Stimulated activated effector memory CD8-positive, alpha-beta T cell treated with anti-CD3 and anti-CD28 coated beads, Interleukin-12 subunit alpha, Interleukin-12 subunit beta, amount 100 ng/mL, for 72 hours (primary cell): Measurements from ENCODE around the gene TDP1.

Experiments used
- ATAC-seq: fragments of 150-1000 bp; cut with Tn5 transposase; 2 replicates; pipeline ENCODE4 v1.10.0; 2021
- DNase-seq, 2 donors: peaks; one replicate each; pipeline ENCODE4 v3.0.0; 2021 to 2022; ENCODE audit warnings: low spot score in 2 of 2
- H3K27ac Mint-ChIP-seq: one replicate; pipeline ENCODE4 v1.8.0; 2022; ENCODE audit warnings: mild to moderate bottlenecking, mixed read lengths
- H3K36me3 Mint-ChIP-seq: one replicate; pipeline ENCODE4 v1.8.0; 2022; ENCODE audit warnings: mild to moderate bottlenecking, mixed read lengths
- H3K4me1 Mint-ChIP-seq: one replicate; pipeline ENCODE4 v1.8.0; 2022; ENCODE audit warnings: mixed read lengths
- H3K4me3 Mint-ChIP-seq: one replicate; pipeline ENCODE4 v1.8.0; 2022; ENCODE audit warnings: mild to moderate bottlenecking, mixed read lengths
- H3K9me3 Mint-ChIP-seq: one replicate; pipeline ENCODE4 v1.8.0; 2022; ENCODE audit warnings: mixed read lengths

The TDP1 gene

GRCh38 chr14:89924268-89924667, 31.5 kb upstream of the TDP1 start:
- ATAC-seq (no peak), DNase-seq (no peak)
- no peaks in the 10 kb centered on the region for H3K36me3 Mint-ChIP-seq
- no peak overlapping the region for H3K4me3 Mint-ChIP-seq
- H3K4me1 Mint-ChIP-seq = no peaks in the 10 kb centered on the region
- no peaks in the 10 kb centered on the region for H3K9me3 Mint-ChIP-seq
- H3K27ac Mint-ChIP-seq = no peak overlapping the region

GRCh38 chr14:89926694-89927093, 29.0 kb upstream of the TDP1 start:
- no peaks in the 10 kb centered on the region for H3K9me3 Mint-ChIP-seq
- DNase-seq (no peak), ATAC-seq (no peak)
- no peak overlapping the region for H3K27ac Mint-ChIP-seq
- H3K4me3 Mint-ChIP-seq = no peak overlapping the region
- H3K4me1 Mint-ChIP-seq = no peaks in the 10 kb centered on the region
- H3K36me3 Mint-ChIP-seq = no peaks in the 10 kb centered on the region

GRCh38 chr14:89927186-89927865, 28.4 kb upstream of the TDP1 start:
- no peak overlapping the region for H3K4me3 Mint-ChIP-seq
- H3K27ac Mint-ChIP-seq = no peak overlapping the region
- no peaks in the 10 kb centered on the region for H3K4me1 Mint-ChIP-seq
- ATAC-seq = no peak
- H3K36me3 Mint-ChIP-seq = no peaks in the 10 kb centered on the region
- no peak for DNase-seq
- no peaks in the 10 kb centered on the region for H3K9me3 Mint-ChIP-seq

GRCh38 chr14:89933002-89933401, 22.7 kb upstream of the TDP1 start:
- Mint-ChIP-seq H3K4me3 (no peak overlapping the region), H3K36me3 (no peaks in the 10 kb centered on the region), H3K9me3 (no peaks in the 10 kb centered on the region), H3K27ac (no peak overlapping the region), H3K4me1 (no peaks in the 10 kb centered on the region)
- no peak for ATAC-seq
- no peak for DNase-seq

- ATAC-seq = no peak
- DNase-seq = no peak
- no peak overlapping the region for H3K4me3 Mint-ChIP-seq
- peaks cover 1% of the 10 kb centered on the region for H3K4me1 Mint-ChIP-seq
- no peaks in the 10 kb centered on the region for H3K9me3 Mint-ChIP-seq
- no peaks in the 10 kb centered on the region for H3K36me3 Mint-ChIP-seq
- H3K27ac Mint-ChIP-seq = no peak overlapping the region
These were observed 19.0 kb upstream of the TDP1 start for GRCh38 chr14:89936654-89937185.

- no peak for DNase-seq
- H3K4me1 Mint-ChIP-seq = peaks cover 10% of the 10 kb centered on the region
- peaks cover 6% of the 10 kb centered on the region for H3K36me3 Mint-ChIP-seq
- ATAC-seq = peak; percentile 34
- H3K9me3 Mint-ChIP-seq = no peaks in the 10 kb centered on the region
- H3K27ac Mint-ChIP-seq = no peak overlapping the region
- no peak overlapping the region for H3K4me3 Mint-ChIP-seq
These were observed 13.8 kb upstream of the TDP1 start for GRCh38 chr14:89941830-89942377.

- Mint-ChIP-seq H3K27ac (no peak overlapping the region), H3K9me3 (no peaks in the 10 kb centered on the region)
These were observed 8.4 kb upstream of the TDP1 start for GRCh38 chr14:89947344-89947743.

GRCh38 chr14:89952576-89952975, 3.2 kb upstream of the TDP1 start:
- Mint-ChIP-seq H3K36me3 (peaks cover 48% of the 10 kb centered on the region), H3K4me3 (no peak overlapping the region), H3K27ac (no peak overlapping the region), H3K4me1 (peaks cover 32% of the 10 kb centered on the region), H3K9me3 (no peaks in the 10 kb centered on the region)
- DNase-seq (no peak), ATAC-seq (no peak)

More at GRCh38 chr14:89947344-89947743, 8.4 kb upstream of the TDP1 start:
- DNase-seq (no peak), ATAC-seq (peak; percentile 64)
- peaks cover 18% of the 10 kb centered on the region for H3K36me3 Mint-ChIP-seq
- peaks cover 4% of the 10 kb centered on the region for H3K4me1 Mint-ChIP-seq
- no peak overlapping the region for H3K4me3 Mint-ChIP-seq

GRCh38 chr14:89953602-89954001, 2.1 kb upstream of the TDP1 start:
- peaks cover 42% of the 10 kb centered on the region for H3K4me1 Mint-ChIP-seq
- DNase-seq (no peak), ATAC-seq (no peak)
- H3K4me3 Mint-ChIP-seq = peak overlapping the region; percentile 95
- H3K9me3 Mint-ChIP-seq = no peaks in the 10 kb centered on the region
- H3K27ac Mint-ChIP-seq = peak overlapping the region; percentile 94
- peaks cover 55% of the 10 kb centered on the region for H3K36me3 Mint-ChIP-seq

- Mint-ChIP-seq H3K27ac (peak within 1 kb of the TSS; percentile 94), H3K36me3 (peaks cover 59% of the 10 kb centered on the region), H3K9me3 (no peaks in the 10 kb centered on the region), H3K4me3 (peak within 1 kb of the TSS; percentile 95), H3K4me1 (peaks cover 49% of the 10 kb centered on the region)
- peak; percentile 78 to 96 for DNase-seq
- peak; percentile 83 for ATAC-seq
These were observed 1.4 kb upstream of the TDP1 start, which contains the start of gene EFCAB11 for GRCh38 chr14:89954070-89955021. TSS of gene EFCAB11 (minus strand) at chr14:89954730. CDS start at chr14:89954660, 70 bp downstream.

- DNase-seq (peak in 1 of 2 donors; percentile 57), ATAC-seq (peak; percentile 7)
- Mint-ChIP-seq H3K4me3 (peak overlapping the region; percentile 95), H3K9me3 (no peaks in the 10 kb centered on the region), H3K27ac (peak overlapping the region; percentile 94), H3K36me3 (peaks cover 59% of the 10 kb centered on the region), H3K4me1 (peaks cover 52% of the 10 kb centered on the region)
These were observed 544 bp upstream of the TDP1 start for GRCh38 chr14:89955022-89955744.

- Mint-ChIP-seq H3K9me3 (no peaks in the 10 kb centered on the region), H3K4me1 (peaks cover 67% of the 10 kb centered on the region), H3K4me3 (peak overlapping the region; percentile 95), H3K27ac (peak overlapping the region; percentile 94), H3K36me3 (peaks cover 63% of the 10 kb centered on the region)
- ATAC-seq = no peak
- DNase-seq = no peak
These were observed 908 bp downstream of the TDP1 start for GRCh38 chr14:89956661-89957009.

- DNase-seq (no peak), ATAC-seq (no peak)
- Mint-ChIP-seq H3K9me3 (no peaks in the 10 kb centered on the region), H3K36me3 (peaks cover 70% of the 10 kb centered on the region), H3K27ac (peak overlapping the region; percentile 94), H3K4me1 (peaks cover 70% of the 10 kb centered on the region), H3K4me3 (peak overlapping the region; percentile 95)
These were observed 1.6 kb downstream of the TDP1 start for GRCh38 chr14:89957376-89957775.

- no peak for DNase-seq
- ATAC-seq = no peak
- Mint-ChIP-seq H3K9me3 (no peaks in the 10 kb centered on the region), H3K36me3 (peaks cover 74% of the 10 kb centered on the region), H3K27ac (peak overlapping the region; percentile 94), H3K4me1 (peaks cover 74% of the 10 kb centered on the region), H3K4me3 (peak overlapping the region; percentile 95)
These were observed 2.1 kb downstream of the TDP1 start for GRCh38 chr14:89957791-89958190.

GRCh38 chr14:89958966-89959365, 3.2 kb downstream of the TDP1 start:
- Mint-ChIP-seq H3K4me1 (peaks cover 85% of the 10 kb centered on the region), H3K4me3 (no peak overlapping the region), H3K9me3 (no peaks in the 10 kb centered on the region), H3K36me3 (peaks cover 84% of the 10 kb centered on the region), H3K27ac (no peak overlapping the region)
- DNase-seq (no peak), ATAC-seq (no peak)
